Measurements from ENCODE around the gene TMEM266. TPM values are rescaled to one million over a fixed set of nuclear protein-coding genes. Genes with fewer than 3 reads are reported as not detected.

TMEM266 gene
- total and polyA plus RNA-seq, 2 of the 4 experiments (the other 2 are of a cell fraction) = not detected

DNA sequence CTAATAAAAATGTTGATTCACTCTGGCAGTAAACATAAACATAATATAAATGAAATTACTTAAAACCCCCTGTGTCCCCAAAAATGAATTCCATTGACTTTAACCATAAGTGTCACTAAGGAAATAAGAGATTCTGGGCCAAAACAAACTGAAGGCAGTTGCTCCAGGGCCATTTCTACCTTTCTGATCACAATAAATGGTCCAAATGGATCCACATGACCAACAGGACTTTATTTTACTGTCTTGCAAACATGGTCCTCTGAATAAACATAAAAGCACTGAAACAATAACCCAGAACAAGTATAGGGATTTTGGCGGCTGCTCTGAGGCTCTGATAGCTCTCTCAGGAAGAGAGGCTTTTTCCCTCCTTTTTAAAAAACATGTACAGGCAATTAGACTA lies 174.1 kb downstream of the TMEM266 start:
- no peak overlapping the region for H2BK15ac ChIP-seq (ENCODE audit: low read depth, low read length)
- H3K4me1 ChIP-seq (ENCODE audit: control insufficient read depth, insufficient read depth, low read length) = no peaks in the 10 kb centered on the region; the same call in 1 of the 2 replicates
- H3K27me3 ChIP-seq (ENCODE audit: control insufficient read depth, insufficient read depth, low read length) = no peaks in the 10 kb centered on the region
- in situ Hi-C loops (cut with MboI; ENCODE audit: low sequenced_read_pairs) (loop anchor here (10.0 kb wide), 1 partner anchor 631 kb away; no protein-coding TSS in a partner anchor), dilution Hi-C loops (cut with HindIII; ENCODE audit: low sequenced_read_pairs, unreplicated experiment) (no loop called here), intact Hi-C loops (cut with micrococcal nuclease) (no loop called here)
- H2AK5ac ChIP-seq (ENCODE audit: low read depth, low read length) = no peak overlapping the region
- H2AFZ ChIP-seq (replicated peaks; ENCODE audit: low read length, poor library complexity) = no peak overlapping the region
- H3K4ac ChIP-seq (ENCODE audit: low read depth, low read length) = no peak overlapping the region
- no peak overlapping the region for H4K8ac ChIP-seq (ENCODE audit: low read depth in 2 of 2, low read length in 2 of 2)
- no peaks in the 10 kb centered on the region for H3K9me3 ChIP-seq (ENCODE audit: control insufficient read depth, insufficient read depth, low read length)
- H3K18ac ChIP-seq (ENCODE audit: low read depth, low read length) = no peak overlapping the region
- H3K79me1 ChIP-seq (ENCODE audit: low read depth in 1 of 2, low read length in 2 of 2) = peaks cover 13 to 23% of the 10 kb centered on the region in 2 experiments; a peak in 3 of 4 replicates
- DNase-seq = no peak
- no peak overlapping the region for H2BK5ac ChIP-seq (ENCODE audit: low read depth, low read length, poor library complexity, severe bottlenecking)
- no peaks in the 10 kb centered on the region for H3K9me1 ChIP-seq (ENCODE audit: insufficient read depth, low read length)
- no peak overlapping the region for H3K9ac ChIP-seq (ENCODE audit: low read depth, low read length)
- no peak overlapping the region for H4K91ac ChIP-seq (ENCODE audit: insufficient read depth, low read depth, low read length)
- no peak overlapping the region for H2BK120ac ChIP-seq (ENCODE audit: low read depth, low read length)
- no peak for TF ChIP-seq RAD21 (IDR thresholded peaks at IDR 0.05; ENCODE audit: low read length)
- no peak for TF ChIP-seq MAFK (IDR thresholded peaks at IDR 0.05; ENCODE audit: low read depth, low read length)
- TF ChIP-seq NFE2L2 (IDR thresholded peaks at IDR 0.05; ENCODE audit: low read depth, low read length) = no peak
- no peak for TF ChIP-seq SMC3 (IDR thresholded peaks at IDR 0.05; ENCODE audit: low read depth, low read length)
- TF ChIP-seq MXI1 (IDR thresholded peaks at IDR 0.05; ENCODE audit: borderline replicate concordance, low read depth, low read length) = no peak
- no peak for TF ChIP-seq RFX5 (IDR thresholded peaks at IDR 0.05; ENCODE audit: low read depth, low read length)
- BruUV-seq (replicated peaks) = no TSS peak
- no CpG with 5 or more reads among the region's 1 CpG for WGBS, 2 experiments (ENCODE audit: extremely low coverage in 2 of 2, insufficient read length in 1 of 2)
- CTCF ChIA-PET = no interaction called here
- H2BK20ac ChIP-seq (ENCODE audit: low read depth, low read length) = no peak overlapping the region
- no peak overlapping the region for H3K27ac ChIP-seq (ENCODE audit: insufficient read depth, low read length)
- H4K5ac ChIP-seq (ENCODE audit: low read depth, low read length) = no peak overlapping the region
- H3K4me3 ChIP-seq (ENCODE audit: insufficient read depth, low read depth, low read length) = no peak overlapping the region
- no peak overlapping the region for H3K14ac ChIP-seq (replicated peaks; ENCODE audit: low read depth, low read length)
- no peak overlapping the region for H3K23ac ChIP-seq (ENCODE audit: low read depth, low read length)
- H3K36me3 ChIP-seq (ENCODE audit: control insufficient read depth, insufficient read depth, low read length) = peaks cover 6% of the 10 kb centered on the region; the same call in 1 of the 2 replicates
- peaks cover 3% of the 10 kb centered on the region; the same call in 1 of the 2 replicates for H4K20me1 ChIP-seq (ENCODE audit: insufficient read depth, low read length)
- no peak overlapping the region for H2AK9ac ChIP-seq (replicated peaks; ENCODE audit: low read depth, low read length, poor library complexity)
- no peak overlapping the region for H3K56ac ChIP-seq (ENCODE audit: extremely low read depth, insufficient read depth, low read length)
- ATAC-seq (ENCODE audit: low read depth) = no peak
- H3K4me2 ChIP-seq (ENCODE audit: low read depth, low read length) = no peak overlapping the region
- POLR2A ChIA-PET (ENCODE audit: unreplicated experiment) = no interaction called here
